Neuronal stem cell (in vitro differentiated cells): Measurements from ENCODE around the gene PKD2.

ENCODE experiments used
- DNase-seq: peaks from one replicate; pipeline ENCODE4 v3.0.0-alpha.2; 2013; ENCODE audit warnings: low spot score
- H2AFZ ChIP-seq: one replicate; pipeline ENCODE4 v1.6.1; 2013; ENCODE audit warnings: mild to moderate bottlenecking, low read length, inconsistent platforms
- H2AK5ac ChIP-seq: 2 replicates; pipeline ENCODE4 v1.6.1; 2013; ENCODE audit warnings: low read depth, mild to moderate bottlenecking, inconsistent platforms, low read length, moderate library complexity, mixed read lengths
- H2BK120ac ChIP-seq: 2 replicates; pipeline ENCODE4 v1.6.1; 2013; ENCODE audit warnings: low read depth, mild to moderate bottlenecking, inconsistent platforms, low read length, moderate library complexity, mixed read lengths
- H2BK12ac ChIP-seq: one replicate; pipeline ENCODE4 v1.6.1; 2013; ENCODE audit warnings: low read length, inconsistent platforms
- H2BK15ac ChIP-seq: 2 replicates; pipeline ENCODE4 v1.6.1; 2013; ENCODE audit warnings: mild to moderate bottlenecking, low read length, inconsistent platforms, mixed read lengths
- H2BK5ac ChIP-seq: one replicate; pipeline ENCODE4 v1.6.1; 2013; ENCODE audit warnings: inconsistent platforms, mild to moderate bottlenecking, low read length, moderate library complexity
- H3K14ac ChIP-seq: one replicate; pipeline ENCODE4 v1.6.1; 2013; ENCODE audit warnings: low read length, inconsistent platforms
- H3K18ac ChIP-seq: 2 replicates; pipeline ENCODE4 v1.6.1; 2013; ENCODE audit warnings: low read length, inconsistent platforms
- H3K23ac ChIP-seq: 2 replicates; pipeline ENCODE4 v1.6.1; 2013; ENCODE audit warnings: low read depth, mild to moderate bottlenecking, mixed read lengths, low read length, inconsistent platforms; ENCODE audit not compliant: poor library complexity
- H3K27ac ChIP-seq: replicated peaks from 3 replicates; pipeline ENCODE4 v1.5.1; 2013; ENCODE audit warnings: low read length, inconsistent platforms
- H3K27me3 ChIP-seq, 3 experiments: 2 replicates each; pipeline ENCODE4 v1.6.1; 2013; ENCODE audit warnings: low read length in 3 of 3, mild to moderate bottlenecking in 2 of 3, inconsistent platforms in 1 of 3, low read depth in 1 of 3, mixed read lengths in 1 of 3, moderate library complexity in 1 of 3; ENCODE audit not compliant: control insufficient read depth in 3 of 3, insufficient read depth in 3 of 3
- H3K36me3 ChIP-seq, 2 donors: replicated peaks in 1 of 2; 2 replicates each; pipeline ENCODE4 v1.6.1; 2013; ENCODE audit warnings: low read length in 2 of 2; ENCODE audit not compliant: control insufficient read depth in 2 of 2, insufficient read depth in 2 of 2
- H3K4ac ChIP-seq: 2 replicates; pipeline ENCODE4 v1.6.1; 2013; ENCODE audit warnings: inconsistent platforms, mild to moderate bottlenecking, low read length, moderate library complexity
- H3K4me1 ChIP-seq, 2 donors: 1 replicate in 1 of 2; 2 replicates in 1 of 2; pipeline ENCODE4 v1.6.1; 2013; ENCODE audit warnings: low read length in 2 of 2, low read depth in 1 of 2; ENCODE audit not compliant: control insufficient read depth in 2 of 2, insufficient read depth in 1 of 2
- H3K4me2 ChIP-seq: one replicate; pipeline ENCODE4 v1.6.1; 2013; ENCODE audit warnings: mild to moderate bottlenecking, low read length, inconsistent platforms; ENCODE audit not compliant: insufficient read depth, poor library complexity, severe bottlenecking
- H3K4me3 ChIP-seq, 2 donors: 2 replicates each; pipeline ENCODE4 v1.5.1; 2013; ENCODE audit warnings: low read length in 2 of 2, mild to moderate bottlenecking in 2 of 2, inconsistent platforms in 1 of 2, moderate library complexity in 1 of 2
- H3K79me1 ChIP-seq: one replicate; pipeline ENCODE4 v1.6.1; 2013; ENCODE audit warnings: low read depth, mild to moderate bottlenecking, inconsistent platforms, low read length, moderate library complexity
- H3K9ac ChIP-seq: one replicate; pipeline ENCODE4 v1.6.1; 2013; ENCODE audit warnings: mild to moderate bottlenecking, low read depth, low read length, inconsistent platforms; ENCODE audit not compliant: poor library complexity
- H3K9me3 ChIP-seq, 2 donors: replicated peaks in 1 of 2; 2 replicates each; pipeline versions ENCODE3 to v1.6.1; 2013; ENCODE audit warnings: low read length in 2 of 2, mild to moderate bottlenecking in 2 of 2, inconsistent platforms in 1 of 2, low read depth in 1 of 2, mixed read lengths in 1 of 2, moderate library complexity in 1 of 2; ENCODE audit not compliant: control insufficient read depth in 2 of 2, insufficient read depth in 1 of 2
- H4K8ac ChIP-seq: one replicate; pipeline ENCODE4 v1.6.1; 2013; ENCODE audit warnings: low read depth, mild to moderate bottlenecking, inconsistent platforms, low read length, moderate library complexity
- H4K91ac ChIP-seq: one replicate; pipeline ENCODE4 v1.6.1; 2013; ENCODE audit warnings: low read length, low read depth, mild to moderate bottlenecking, inconsistent platforms; ENCODE audit not compliant: poor library complexity
- WGBS, 2 donors: extraction: QIAGEN DNeasy Blood & Tissue Kit; methylation state at CpG; one replicate each; pipeline ENCODE4 v1.1.7; 2013; ENCODE audit warnings: missing lambda C conversion rate in 2 of 2, mixed read lengths in 1 of 2; ENCODE audit not compliant: insufficient read length in 2 of 2, insufficient replicate concordance in 1 of 2; ENCODE audit errors: extremely low coverage in 2 of 2; 5-methylcytosine and 5-hydroxymethylcytosine counted together

Gene PKD2

DNA sequence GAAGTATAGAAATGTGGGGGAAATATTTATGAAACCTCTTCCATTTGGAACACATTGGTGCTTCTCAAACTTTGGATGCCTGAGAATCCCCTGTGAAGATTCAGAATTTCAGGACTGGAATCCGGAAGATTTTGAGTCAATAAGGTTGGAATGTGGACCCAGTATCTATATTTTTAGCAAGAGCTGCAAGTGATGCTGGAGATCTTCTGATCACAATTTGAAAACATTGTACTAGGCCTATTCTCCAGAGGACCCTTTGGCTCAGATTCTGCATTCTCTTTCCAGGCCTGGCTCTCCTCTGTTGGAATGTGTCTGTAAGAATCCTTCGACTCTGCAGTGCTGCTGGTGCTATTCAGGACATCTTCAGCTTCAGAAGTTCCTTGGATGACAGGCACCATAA lies 2.4 kb upstream of the PKD2 start:
- Histone ChIP-seq H3K18ac (no peak overlapping the region), H4K8ac (no peak overlapping the region), H3K4me1 (peaks cover 2 to 5% of the 10 kb centered on the region in 2 donors), H4K91ac (no peak overlapping the region), H2BK5ac (no peak overlapping the region), H3K9me3 (peaks cover 0 to 6% of the 10 kb centered on the region in 2 donors), H2BK120ac (no peak overlapping the region), H2BK12ac (no peak overlapping the region), H2BK15ac (no peak overlapping the region), H3K4ac (no peak overlapping the region), H3K14ac (no peak overlapping the region), H3K79me1 (peaks cover 4% of the 10 kb centered on the region), H3K36me3 (no peaks in the 10 kb centered on the region), H3K23ac (no peak overlapping the region), H3K9ac (no peak overlapping the region), H3K27ac (no peak overlapping the region), H2AFZ (no peak overlapping the region), H3K4me2 (no peak overlapping the region), H3K27me3 (peaks cover 0 to 13% (median 6%) of the 10 kb centered on the region in 3 experiments), H3K4me3 (no peak overlapping the region), H2AK5ac (no peak overlapping the region)
- no peak for DNase-seq
- no CpG with 5 or more reads among the region's 2 CpGs for WGBS, 2 donors

DNA sequence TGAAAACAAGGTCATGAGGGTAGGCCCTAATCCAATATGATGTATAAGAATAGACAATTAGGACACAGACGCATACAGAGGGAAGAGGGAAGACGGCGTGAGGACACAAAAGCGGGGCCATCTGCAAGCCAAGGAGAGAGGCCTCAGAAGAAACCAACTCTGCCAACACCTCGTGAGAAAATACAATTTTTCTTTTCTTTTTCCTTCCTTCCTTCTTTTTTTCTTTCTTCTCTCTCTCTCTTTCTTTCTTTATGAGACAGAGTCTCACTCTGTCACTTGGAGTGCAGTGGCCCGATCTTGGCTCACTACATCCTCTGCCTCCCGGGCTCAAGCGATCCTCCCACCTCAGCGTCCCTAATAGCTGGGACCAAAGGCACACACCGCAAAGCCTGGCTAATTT lies 1.5 kb upstream of the PKD2 start:
- H2BK120ac ChIP-seq: no peak overlapping the region
- peaks cover 0 to 6% of the 10 kb centered on the region in 2 donors for H3K9me3 ChIP-seq
- DNase-seq: no peak
- no peak overlapping the region for H2AFZ ChIP-seq
- peaks cover 0 to 13% (median 6%) of the 10 kb centered on the region in 3 experiments for H3K27me3 ChIP-seq
- peaks cover 2 to 5% of the 10 kb centered on the region in 2 donors for H3K4me1 ChIP-seq
- H3K23ac ChIP-seq: no peak overlapping the region
- H3K18ac ChIP-seq: no peak overlapping the region
- peaks cover 4% of the 10 kb centered on the region for H3K79me1 ChIP-seq
- no peak overlapping the region for H4K8ac ChIP-seq
- no peak overlapping the region for H2AK5ac ChIP-seq
- H4K91ac ChIP-seq: no peak overlapping the region
- H3K4me2 ChIP-seq: no peak overlapping the region
- H2BK5ac ChIP-seq: no peak overlapping the region
- no peak overlapping the region for H3K4ac ChIP-seq
- H3K14ac ChIP-seq: no peak overlapping the region
- no peak overlapping the region for H2BK15ac ChIP-seq
- no peak overlapping the region for H3K9ac ChIP-seq
- H3K4me3 ChIP-seq: no peak overlapping the region
- WGBS, 2 donors: no CpG with 5 or more reads among the region's 10 CpGs
- H3K27ac ChIP-seq: no peak overlapping the region
- no peak overlapping the region for H2BK12ac ChIP-seq
- no peaks in the 10 kb centered on the region for H3K36me3 ChIP-seq

DNA sequence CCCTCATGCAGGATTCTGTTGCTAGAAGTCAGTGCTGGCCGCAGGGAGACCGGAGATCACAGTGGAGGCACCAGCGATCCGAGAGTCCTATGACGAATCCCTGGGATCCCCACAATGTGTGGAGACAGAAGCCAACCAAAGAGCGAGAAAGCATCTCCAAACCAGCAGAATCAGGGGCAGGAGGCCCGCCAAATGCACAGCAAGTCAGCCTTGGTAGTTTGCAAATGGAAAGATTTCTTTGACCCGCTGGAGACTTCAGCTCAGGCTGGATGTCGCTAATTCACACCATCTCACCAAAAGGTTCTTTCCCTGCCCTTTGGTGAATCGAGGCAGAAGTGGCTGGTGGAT lies 505 bp upstream of the PKD2 start:
- Histone ChIP-seq H3K4ac (no peak overlapping the region), H2AFZ (peak overlapping the region; percentile 92), H2BK120ac (no peak overlapping the region), H3K27me3 (peaks cover 0 to 13% (median 6%) of the 10 kb centered on the region in 3 experiments), H3K4me2 (peak overlapping the region; percentile 55), H4K8ac (no peak overlapping the region), H3K14ac (no peak overlapping the region), H3K9me3 (peaks cover 0 to 6% of the 10 kb centered on the region in 2 donors), H2BK12ac (no peak overlapping the region), H3K4me1 (peaks cover 3 to 5% of the 10 kb centered on the region in 2 donors), H3K9ac (peak overlapping the region; percentile 79), H3K36me3 (no peaks in the 10 kb centered on the region), H3K79me1 (peaks cover 4% of the 10 kb centered on the region), H3K27ac (no peak overlapping the region), H3K4me3 (peak overlapping the region; percentile 77 to 89), H2AK5ac (no peak overlapping the region), H3K23ac (no peak overlapping the region), H2BK15ac (peak overlapping the region; percentile 28), H2BK5ac (no peak overlapping the region), H4K91ac (no peak overlapping the region), H3K18ac (peak overlapping the region; percentile 84)
- no peak for DNase-seq
- no CpG with 5 or more reads among the region's 10 CpGs for WGBS, 2 donors

DNA sequence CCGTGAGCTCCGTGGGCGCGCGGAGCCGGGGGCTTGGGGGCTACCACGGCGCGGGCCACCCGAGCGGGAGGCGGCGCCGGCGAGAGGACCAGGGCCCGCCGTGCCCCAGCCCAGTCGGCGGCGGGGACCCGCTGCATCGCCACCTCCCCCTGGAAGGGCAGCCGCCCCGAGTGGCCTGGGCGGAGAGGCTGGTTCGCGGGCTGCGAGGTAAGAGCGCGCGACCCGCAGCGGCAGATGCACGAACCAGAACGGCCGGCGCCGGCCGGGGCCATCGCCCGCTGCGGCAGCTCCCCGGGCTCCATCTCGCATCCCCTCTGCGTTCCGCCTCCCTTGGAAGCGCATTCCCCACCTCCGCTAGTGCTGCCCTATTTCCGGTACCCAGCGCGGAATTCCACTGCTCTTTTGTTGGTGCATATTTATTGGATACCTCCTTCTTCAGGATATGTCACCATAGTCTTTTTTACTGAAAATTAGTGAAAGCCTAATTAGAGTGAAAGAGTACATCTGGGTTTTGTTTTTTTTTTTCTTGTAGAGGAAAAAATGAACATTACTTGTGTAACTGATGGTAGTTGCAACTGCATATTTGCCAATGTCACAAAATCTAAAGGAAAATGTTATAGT lies 797 bp downstream of the PKD2 start:
- peak overlapping the region; percentile 43 for H3K27ac ChIP-seq
- no CpG with 5 or more reads among the region's 51 CpGs for WGBS, 2 donors

More for the DNA sequence above, 797 bp downstream of the PKD2 start:
- Histone ChIP-seq H2BK15ac (peak overlapping the region; percentile 90), H3K9me3 (peaks cover 0 to 6% of the 10 kb centered on the region in 2 donors), H2AFZ (peak overlapping the region; percentile 92), H3K4me3 (peak overlapping the region; percentile 89 to 93), H3K14ac (peak overlapping the region; percentile 92), H2BK5ac (peak overlapping the region; percentile 88), H3K23ac (peak overlapping the region; percentile 83), H3K36me3 (no peaks in the 10 kb centered on the region), H3K9ac (peak overlapping the region; percentile 97), H3K4ac (no peak overlapping the region), H3K27me3 (peaks cover 0 to 13% (median 6%) of the 10 kb centered on the region in 3 experiments), H3K79me1 (peaks cover 4% of the 10 kb centered on the region), H2BK120ac (no peak overlapping the region), H4K8ac (peak overlapping the region; percentile 53), H2AK5ac (peak overlapping the region; percentile 88), H2BK12ac (no peak overlapping the region), H3K4me2 (peak overlapping the region; percentile 75), H4K91ac (no peak overlapping the region), H3K18ac (peak overlapping the region; percentile 96), H3K4me1 (peaks cover 3 to 5% of the 10 kb centered on the region in 2 donors)
- peak; percentile 44 for DNase-seq
